ENCODE data around the gene UCP3.

The UCP3 gene

DNA sequence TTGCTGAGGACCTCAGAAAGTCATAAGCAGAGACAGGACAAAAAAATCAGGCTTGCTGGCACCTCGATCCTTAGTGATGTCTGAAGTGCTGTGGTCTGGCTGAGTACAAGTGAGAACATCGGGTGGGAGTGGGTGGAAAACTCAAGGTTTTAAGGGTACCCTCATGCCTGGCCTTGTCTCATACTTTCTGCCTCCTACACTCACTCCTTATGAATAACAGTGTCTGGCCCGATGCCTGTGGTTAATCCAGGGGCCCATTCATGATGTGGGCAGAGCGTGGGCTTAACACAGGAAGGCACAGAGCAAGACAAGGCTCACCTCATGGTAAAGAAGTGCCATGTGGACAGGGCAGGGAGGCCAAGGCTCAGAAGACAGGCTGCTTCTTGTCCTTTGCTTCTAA is 11.0 kb upstream of the UCP3 start:
- in situ Hi-C loops (cut with HindIII; ENCODE audit: low pct_ligation_motif_present, low pct_unique_long_range_greater_than_20kb, low sequenced_read_pairs): no loop called here
- DNase-seq: no peak

DNA sequence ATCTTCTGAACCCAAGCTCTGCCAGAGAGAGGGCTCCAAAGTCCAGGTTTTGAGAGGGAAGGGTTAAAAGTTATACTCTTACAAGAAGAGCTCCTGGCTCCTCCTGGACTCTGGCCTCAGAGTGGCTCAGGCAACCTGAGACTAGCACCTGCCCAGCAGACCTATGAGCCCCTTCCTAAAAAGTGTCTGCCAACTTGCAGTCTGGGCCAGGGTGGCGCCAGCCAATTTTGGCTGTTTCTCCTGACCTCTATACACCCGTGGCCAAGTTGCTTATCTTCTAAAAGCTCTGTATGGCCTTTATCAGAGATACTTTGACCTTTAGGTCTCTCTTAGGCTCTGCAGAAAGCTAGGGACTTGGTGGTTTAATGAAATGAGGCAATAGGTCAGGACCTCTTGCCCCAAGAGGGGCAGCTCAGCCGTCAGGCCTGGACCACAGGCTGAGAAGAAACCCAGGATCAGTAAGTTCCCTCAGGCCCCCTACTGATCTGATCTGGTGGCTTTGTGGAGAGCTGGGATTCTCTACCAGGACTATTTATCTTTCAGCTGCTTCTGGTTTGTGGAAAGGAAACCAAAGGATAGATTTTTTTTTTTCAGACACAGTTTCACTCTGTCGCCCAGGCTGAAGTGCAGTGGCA is 10.3 kb upstream of the UCP3 start:
- DNase-seq: no peak
- in situ Hi-C loops (cut with HindIII; ENCODE audit: low pct_ligation_motif_present, low pct_unique_long_range_greater_than_20kb, low sequenced_read_pairs): no loop called here

DNA sequence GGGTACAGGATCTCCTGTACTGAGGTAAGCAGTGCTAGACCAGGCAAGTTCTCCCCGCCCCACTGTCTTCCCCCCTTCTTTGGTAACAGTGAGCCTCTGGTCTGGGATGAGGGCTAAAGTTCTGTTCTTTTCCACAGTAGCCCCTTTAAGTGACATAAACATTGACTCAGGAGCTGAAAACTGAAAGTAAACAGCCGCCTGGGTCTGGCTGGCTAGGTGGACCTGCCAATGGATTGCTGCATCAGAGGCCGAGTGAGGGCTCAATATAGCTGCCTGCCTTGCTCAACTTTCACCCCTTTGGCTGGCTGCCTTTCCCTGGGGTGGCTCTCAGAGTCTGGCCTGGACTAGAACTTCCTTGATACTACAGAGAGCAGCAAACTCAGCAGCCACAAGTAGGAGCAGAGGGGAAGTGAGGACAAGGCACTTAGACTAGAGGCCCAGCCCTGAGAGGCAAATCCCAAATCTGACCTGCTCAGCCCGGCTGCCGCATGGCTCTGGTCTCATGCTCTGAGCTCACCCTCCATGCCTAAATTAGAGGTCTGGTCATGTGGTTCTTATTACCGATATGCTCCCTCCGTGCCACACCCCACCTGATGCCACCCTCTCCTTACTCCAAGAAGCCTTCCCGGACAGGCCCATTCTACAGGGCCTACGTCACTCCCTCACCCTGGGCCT is 9.6 kb upstream of the UCP3 start:
- no peak for DNase-seq
- in situ Hi-C loops (cut with HindIII; ENCODE audit: low pct_ligation_motif_present, low pct_unique_long_range_greater_than_20kb, low sequenced_read_pairs): no loop called here

DNA sequence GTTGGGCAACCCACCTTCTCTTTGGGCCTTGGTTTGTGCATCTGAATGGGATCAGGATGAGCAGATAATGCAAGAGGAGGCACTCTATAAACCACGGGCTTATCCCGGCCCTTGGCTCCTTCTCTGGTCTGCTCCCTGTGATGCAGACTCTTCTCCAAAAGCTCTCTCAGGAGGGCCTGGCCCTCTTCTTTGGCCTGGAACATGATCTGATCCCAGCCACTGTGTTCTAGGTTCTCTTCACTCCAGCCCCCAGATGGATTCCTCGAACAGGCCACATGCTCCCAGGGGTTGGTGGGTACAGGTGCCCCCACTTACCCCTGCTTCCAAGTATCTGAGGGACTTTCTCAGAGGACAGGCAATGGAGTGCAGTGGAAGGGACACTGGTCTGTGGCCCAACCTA is 8.7 kb upstream of the UCP3 start:
- in situ Hi-C loops (cut with HindIII; ENCODE audit: low pct_ligation_motif_present, low pct_unique_long_range_greater_than_20kb, low sequenced_read_pairs): no loop called here

DNA sequence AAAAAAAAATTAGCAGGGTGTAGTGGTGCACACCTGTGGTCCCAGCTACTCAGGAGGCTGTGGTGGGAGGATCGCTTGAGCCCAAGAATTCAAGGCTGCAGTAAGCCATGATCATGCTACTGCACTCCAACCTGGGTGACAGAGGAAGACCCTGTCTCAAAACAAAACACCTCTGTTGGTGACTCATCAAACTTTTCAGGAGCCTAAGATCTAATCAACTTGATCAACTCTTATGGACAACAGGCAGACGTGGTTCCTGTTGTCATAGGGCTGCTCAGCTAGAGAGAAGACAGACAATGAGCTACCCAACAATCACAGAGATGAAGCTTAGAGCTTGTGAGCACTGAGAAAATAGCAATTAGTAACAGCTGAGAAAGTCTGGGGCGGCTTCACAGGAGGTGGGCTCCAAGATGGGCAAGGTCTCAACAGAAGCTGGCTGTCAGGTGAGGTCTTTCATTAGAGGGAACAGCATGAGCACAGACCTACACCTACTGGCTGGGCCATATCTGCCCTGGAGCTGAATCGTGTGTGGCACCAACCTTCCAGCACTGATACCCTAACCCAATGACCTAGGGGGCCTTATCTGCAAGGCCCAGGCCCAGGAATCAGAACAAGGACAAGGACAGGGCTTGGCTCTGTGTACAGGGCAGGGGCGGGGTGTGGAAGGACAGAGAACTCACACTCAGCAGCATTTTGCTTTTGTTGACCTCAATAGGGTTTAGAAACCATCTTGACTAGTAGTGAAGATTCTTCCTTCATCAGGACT is 7.2 kb upstream of the UCP3 start:
- no peak for DNase-seq
- in situ Hi-C loops (cut with HindIII; ENCODE audit: low pct_ligation_motif_present, low pct_unique_long_range_greater_than_20kb, low sequenced_read_pairs): no loop called here

More for the DNA sequence above, 8.7 kb upstream of the UCP3 start:
- DNase-seq: no peak

DNA sequence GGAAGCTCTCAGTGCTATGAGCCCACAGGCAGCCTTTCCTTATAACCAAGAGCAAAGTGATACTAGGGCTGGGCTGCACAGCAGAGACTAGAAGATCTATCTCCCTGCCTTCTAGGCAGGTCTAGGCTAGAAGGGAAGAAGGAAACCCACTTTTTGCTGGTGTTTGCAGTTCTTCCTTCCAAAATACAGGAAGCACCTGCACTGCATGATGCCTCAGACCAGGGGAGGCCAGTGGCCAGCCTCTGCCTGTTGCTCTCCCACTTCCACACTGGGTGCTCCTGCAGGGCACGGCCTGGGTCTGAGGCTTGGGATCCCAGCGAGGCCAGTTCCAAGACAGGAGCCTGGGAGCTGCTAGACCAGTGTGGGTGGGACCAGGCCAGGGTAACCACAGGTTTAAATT is 6.0 kb upstream of the UCP3 start:
- in situ Hi-C loops (cut with HindIII; ENCODE audit: low pct_ligation_motif_present, low pct_unique_long_range_greater_than_20kb, low sequenced_read_pairs): no loop called here
- no peak for DNase-seq

DNA sequence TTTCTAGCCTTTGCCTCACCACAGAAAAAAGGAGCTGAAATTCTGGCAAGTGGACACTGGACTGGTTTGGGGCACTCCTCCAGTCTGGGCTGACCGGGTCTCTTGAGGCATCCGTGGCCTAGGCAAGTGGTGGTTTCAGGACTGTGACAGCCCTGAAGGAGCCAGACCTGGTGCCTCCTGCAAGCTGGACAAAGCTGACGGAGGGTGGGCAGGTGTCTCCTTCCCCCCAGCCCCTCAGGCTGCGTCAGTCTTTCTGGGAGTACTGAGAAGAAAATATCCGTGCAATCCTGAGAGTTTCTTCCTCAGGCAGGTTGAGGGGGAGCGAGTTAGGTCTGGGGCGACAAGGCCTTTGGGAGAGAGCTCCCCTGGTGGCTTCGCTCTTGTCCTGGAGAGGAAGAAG is 4.3 kb upstream of the UCP3 start:
- in situ Hi-C loops (cut with HindIII; ENCODE audit: low pct_ligation_motif_present, low pct_unique_long_range_greater_than_20kb, low sequenced_read_pairs): no loop called here

DNA sequence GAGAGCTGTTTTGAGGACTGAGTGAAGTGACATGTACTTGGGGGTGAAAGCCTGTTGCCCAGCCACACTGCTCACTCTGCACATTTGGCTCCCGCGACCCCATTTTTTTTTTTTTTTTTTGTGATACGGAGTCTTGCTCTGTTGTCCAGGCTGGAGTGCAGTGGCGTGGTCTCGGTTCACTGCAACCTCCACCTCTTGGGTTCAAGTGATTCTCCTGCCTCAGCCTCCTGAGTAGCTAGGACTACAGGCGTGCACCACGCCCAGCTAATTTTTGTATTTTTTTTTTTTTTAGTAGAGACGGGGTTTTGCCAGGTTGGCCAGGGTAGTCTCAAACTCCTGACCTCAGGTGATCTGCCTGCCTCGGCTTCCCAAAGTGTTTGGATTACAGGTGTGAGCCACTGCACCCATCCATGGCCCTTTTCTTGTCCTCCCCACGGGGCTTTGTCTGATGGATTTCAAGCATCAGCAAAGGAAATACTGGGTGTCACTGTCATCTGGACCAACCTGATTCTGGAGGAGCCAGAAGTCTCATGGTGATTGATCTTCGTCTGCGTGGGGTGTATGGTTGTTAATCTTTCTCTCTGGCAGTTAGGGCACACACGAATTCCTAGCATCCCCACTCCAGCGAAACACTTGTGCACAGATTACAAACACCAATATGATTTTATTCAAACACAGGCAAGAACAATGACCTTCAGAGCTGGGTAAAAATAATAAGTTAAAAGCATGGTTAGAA is 3.4 kb upstream of the UCP3 start:
- in situ Hi-C loops (cut with HindIII; ENCODE audit: low pct_ligation_motif_present, low pct_unique_long_range_greater_than_20kb, low sequenced_read_pairs): no loop called here
- no peak for DNase-seq

More for the DNA sequence above, 4.3 kb upstream of the UCP3 start:
- DNase-seq: no peak

DNA sequence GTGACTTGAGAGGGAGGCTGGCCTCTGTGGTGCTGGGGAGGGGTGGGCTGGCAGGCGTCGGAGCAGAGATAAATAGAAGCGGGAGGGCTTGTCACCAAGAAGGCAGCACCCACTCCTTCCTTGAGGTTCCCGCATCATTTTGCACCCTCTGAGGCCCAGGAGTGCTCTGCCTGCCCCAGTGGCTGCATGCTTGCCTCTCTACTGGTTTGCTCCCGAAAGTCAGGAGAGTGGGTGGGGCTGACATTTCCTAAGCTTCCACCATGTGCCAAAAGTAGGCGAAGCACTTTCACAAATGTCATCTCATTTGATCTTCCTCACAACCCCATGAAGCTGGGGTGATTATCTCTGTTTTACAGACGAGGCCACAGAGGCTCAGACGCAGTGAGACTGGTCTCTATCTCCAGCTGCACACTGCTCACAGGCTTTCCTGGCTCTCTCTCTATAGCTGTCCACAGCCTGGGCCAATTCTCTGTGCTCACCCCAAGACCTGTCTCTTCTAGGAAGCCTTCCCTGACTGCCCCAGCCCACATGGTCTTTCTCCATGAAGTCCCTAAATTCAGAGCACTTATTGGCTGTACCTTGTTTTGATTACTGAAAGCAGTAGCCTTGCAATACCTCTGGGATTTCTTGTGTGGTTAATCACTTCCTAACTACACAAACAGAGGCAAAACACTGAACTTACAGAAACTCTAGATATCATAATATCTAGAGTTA is 2.6 kb upstream of the UCP3 start:
- in situ Hi-C loops (cut with HindIII; ENCODE audit: low pct_ligation_motif_present, low pct_unique_long_range_greater_than_20kb, low sequenced_read_pairs): no loop called here
- no peak for DNase-seq

DNA sequence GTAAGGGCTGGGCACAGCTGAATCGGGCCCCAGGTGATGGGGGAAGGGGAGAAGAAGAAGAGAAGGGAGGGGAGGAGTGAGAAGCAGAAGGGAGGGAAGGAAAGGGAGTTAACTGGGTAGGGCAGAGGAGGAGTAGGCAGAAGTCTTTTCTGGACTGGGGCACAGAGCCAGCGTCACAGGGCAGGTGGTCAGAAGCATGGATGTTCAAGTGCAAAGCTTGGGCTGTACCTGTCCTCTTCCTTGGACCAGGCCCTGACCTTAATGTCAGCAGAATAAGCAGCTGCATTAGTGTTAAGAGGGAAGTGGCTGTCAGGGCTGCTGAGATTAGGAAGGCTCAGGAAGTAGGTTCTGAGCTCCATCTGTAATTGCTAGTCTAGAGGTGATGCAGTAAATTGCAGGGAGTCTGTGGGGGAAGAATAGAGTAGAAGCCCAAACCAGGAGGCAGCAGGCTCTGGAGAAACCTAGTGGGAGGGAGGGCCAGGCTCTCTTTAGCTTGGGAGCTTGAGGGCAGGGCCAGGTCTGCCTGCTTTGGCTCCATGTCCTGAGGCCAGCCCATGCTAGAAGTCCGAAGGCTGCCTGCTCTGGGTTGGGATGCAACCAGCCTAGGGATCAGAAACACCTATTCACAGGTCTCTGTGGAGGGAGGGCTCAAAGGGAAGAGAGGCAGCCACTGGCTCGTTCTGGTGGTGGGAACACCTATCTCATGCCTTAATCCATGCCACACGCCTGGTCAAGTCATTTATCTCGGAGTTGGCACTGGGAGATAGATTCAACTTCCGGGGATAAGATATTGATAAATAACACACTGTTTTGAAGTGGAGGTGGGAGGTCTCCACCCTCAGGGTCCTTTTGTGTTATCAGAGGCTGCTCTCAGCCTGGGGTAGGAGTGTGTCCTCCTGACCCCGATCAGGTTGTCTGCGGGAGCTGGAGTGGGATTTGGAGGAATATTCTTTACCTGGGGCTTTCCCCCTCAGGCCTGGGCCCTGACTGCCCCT is 1.7 kb upstream of the UCP3 start:
- DNase-seq: no peak
- in situ Hi-C loops (cut with HindIII; ENCODE audit: low pct_ligation_motif_present, low pct_unique_long_range_greater_than_20kb, low sequenced_read_pairs): no loop called here

DNA sequence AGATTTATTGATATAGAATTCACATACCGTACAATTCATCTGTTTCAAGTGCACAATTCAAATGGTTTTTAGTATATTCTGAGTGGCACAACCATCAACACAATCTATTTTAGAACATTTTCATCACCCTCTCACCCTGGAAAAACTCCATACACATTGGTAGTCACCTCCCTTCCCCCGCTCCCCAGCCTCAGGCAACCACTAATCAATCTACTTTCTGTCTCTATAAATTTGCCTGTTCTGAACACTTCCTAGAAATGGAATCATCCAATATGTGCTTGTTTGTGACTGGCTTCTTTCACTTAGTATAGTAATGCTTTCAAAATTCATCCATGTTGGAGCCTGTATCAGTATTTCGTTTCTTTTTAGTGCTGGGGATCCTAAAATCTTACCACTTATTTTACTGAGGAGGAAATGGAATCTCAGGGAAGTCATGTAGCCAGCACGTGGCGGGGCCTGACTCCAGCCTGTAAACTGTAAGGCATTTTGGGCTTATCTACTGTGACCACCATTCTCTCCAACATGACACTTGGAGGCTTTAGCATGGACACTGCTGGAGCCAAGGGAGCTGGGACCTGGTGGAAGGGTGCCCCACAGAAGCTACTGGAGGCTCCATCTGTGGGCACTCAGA is 905 bp upstream of the UCP3 start:
- DNase-seq: no peak
- in situ Hi-C loops (cut with HindIII; ENCODE audit: low pct_ligation_motif_present, low pct_unique_long_range_greater_than_20kb, low sequenced_read_pairs): no loop called here

DNA sequence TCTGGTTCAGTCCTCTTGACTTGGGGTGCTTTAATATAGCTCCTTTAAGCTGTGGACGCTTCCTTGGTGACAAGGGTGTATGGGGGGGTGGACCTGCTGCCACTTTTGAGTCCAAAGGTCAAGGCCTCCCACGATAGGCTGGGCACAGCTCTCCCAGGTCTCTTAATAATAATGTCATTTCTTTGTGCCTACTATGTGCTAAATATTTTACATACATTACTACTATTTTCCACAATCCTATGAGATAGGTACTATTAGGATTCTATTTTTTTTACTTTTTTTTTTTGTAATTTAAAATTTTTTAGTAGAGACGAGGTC is 304 bp upstream of the UCP3 start:
- no peak for DNase-seq
- in situ Hi-C loops (cut with HindIII; ENCODE audit: low pct_ligation_motif_present, low pct_unique_long_range_greater_than_20kb, low sequenced_read_pairs): no loop called here

DNA sequence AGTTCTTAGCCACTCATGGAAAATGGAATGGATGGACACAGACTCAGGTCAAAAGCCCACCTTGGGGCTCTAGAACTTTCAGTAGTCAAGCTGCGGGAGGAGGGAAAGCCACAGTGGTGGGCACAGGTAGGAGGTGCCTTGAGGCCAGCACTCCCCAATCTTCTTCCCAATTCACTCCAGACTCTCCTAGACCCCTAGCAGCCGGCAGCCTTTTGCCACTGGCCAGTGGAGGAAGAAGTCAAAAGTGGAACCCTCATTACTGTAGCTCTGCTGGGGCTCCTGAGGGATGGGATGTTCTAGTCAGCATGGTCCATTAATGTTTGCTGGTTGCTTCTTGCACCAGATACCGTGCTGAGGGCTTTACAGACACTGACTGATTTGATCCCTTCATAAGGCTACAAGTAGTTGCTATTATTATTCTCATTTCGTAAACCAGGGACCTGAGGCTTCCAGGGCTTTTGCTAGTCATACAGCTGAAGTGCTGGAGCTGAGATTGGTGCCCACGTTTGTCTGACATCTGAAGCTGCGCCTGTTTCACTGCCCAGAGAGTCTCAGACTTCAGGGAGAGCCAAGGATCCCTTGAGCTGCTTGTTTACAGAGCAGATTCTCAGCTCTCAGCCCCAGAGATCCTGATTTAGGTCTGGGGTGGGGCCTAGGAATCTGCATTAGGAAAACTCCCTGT is 1.1 kb downstream of the UCP3 start:
- DNase-seq: no peak
- in situ Hi-C loops (cut with HindIII; ENCODE audit: low pct_ligation_motif_present, low pct_unique_long_range_greater_than_20kb, low sequenced_read_pairs): no loop called here

DNA sequence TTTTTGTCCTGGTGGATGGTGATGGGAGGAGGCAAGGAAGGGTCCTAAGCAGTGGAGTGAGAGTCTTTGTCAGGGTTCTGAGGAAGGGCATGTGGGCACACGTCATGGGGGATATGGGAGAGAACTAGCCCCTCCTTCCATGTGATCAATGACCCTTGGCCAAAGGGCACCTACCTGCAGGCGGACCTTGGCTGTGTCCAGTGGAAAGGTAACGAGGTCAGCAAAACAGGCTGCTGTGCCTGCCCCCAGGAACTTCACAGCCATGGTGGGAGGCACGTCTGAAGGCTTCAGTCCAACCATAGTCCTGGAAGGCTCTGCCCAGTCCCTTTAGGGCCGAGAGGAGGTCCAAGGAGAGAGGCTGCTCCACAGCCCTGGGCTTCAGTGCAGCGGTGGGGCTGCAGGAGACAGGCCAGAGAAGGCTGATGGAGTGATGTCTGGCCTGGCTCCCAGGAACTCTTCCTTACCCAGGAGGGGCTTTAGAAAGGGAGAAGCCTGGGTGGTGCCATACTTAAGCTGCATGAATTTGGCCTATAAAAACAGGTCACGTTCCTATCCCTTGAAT is 2.1 kb downstream of the UCP3 start:
- no peak for DNase-seq
- in situ Hi-C loops (cut with HindIII; ENCODE audit: low pct_ligation_motif_present, low pct_unique_long_range_greater_than_20kb, low sequenced_read_pairs): no loop called here

DNA sequence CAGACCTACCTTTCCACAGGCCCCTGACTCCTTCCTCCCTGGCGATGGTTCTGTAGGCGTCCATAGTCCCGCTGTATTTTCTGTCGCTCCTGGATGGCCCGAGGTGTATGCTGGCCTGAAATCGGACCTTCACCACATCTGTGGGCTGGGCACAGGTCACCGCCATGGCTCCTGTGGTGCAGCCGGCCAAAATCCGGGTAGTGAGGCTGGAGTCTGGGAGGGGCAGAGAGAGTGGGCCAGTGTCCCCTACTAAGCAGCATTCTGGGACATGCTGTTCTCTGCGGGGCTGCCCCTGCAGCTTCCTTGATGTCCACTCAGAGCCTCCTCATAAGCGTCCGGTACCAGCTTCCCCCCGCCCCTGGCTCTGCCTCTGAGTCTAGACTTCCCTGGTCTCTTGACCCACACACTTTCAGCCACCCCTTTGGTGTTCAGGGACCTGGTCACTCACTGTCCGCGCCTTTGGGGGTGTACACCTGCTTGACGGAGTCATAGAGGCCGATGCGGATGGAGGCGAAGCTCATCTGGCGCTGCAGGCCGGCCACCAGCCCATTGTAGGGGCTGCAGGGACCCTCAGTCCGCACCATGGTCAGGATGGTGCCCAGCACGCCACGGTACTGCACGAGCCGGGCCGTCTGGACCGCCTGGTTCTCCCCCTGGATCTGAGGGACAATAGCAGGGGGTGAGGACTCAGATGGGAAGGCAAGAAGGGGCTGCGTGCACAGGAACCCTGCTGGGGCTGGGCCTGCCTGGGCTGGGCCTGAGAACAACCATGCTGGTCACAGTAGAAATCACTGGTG is 3.0 kb downstream of the UCP3 start:
- DNase-seq: no peak
- in situ Hi-C loops (cut with HindIII; ENCODE audit: low pct_ligation_motif_present, low pct_unique_long_range_greater_than_20kb, low sequenced_read_pairs): no loop called here
